ENCODE measurements around the gene OBP2A. TPM values are rescaled to one million over a fixed set of nuclear protein-coding genes. Genes with fewer than 3 reads are reported as not detected.
A peak's percentile ranks its signal among the peaks of the same experiment; 100 is the strongest.

Gene OBP2A
- total and polyA plus RNA-seq, 4 donors: not detected

GRCh38 chr9:135584371-135584770 lies 38.4 kb downstream of the OBP2A start:
- no peaks in the 10 kb centered on the region for H3K36me3 ChIP-seq (ENCODE audit: control insufficient read depth in 1 of 2, insufficient read depth in 2 of 2, low read length in 1 of 2)
- DNase-seq (peak in 1 of 2 donors; percentile 46), ATAC-seq (ENCODE audit: low FRiP score) (no peak)
- no peaks in the 10 kb centered on the region for H3K9me3 ChIP-seq (ENCODE audit: control insufficient read depth, low read length)
- H3K4me3 ChIP-seq (ENCODE audit: low read length in 2 of 2): no peak overlapping the region
- no peaks in the 10 kb centered on the region for H3K27me3 ChIP-seq (ENCODE audit: control insufficient read depth in 1 of 2, insufficient read depth in 2 of 2, low read length in 1 of 2)
- H3K4me1 ChIP-seq (ENCODE audit: control insufficient read depth in 1 of 2, insufficient read depth in 2 of 2, low read length in 2 of 2): no peaks in the 10 kb centered on the region
- WGBS, 2 donors: 59 to 60% methylated on average over 5 of the region's 5 CpGs
- intact Hi-C loops (cut with DNase I): no loop called here
- H3K27ac ChIP-seq (ENCODE audit: low read depth in 1 of 2, low read length in 2 of 2): no peak overlapping the region

GRCh38 chr9:135584934-135585333 lies 39.0 kb downstream of the OBP2A start:
- 70 to 73% methylated on average over 16 of the region's 16 CpGs for WGBS, 2 donors
- Histone ChIP-seq H3K4me3 (ENCODE audit: low read length in 2 of 2) (no peak overlapping the region), H3K9me3 (ENCODE audit: control insufficient read depth, low read length) (no peaks in the 10 kb centered on the region), H3K27ac (ENCODE audit: low read depth in 1 of 2, low read length in 2 of 2) (no peak overlapping the region), H3K4me1 (ENCODE audit: control insufficient read depth in 1 of 2, insufficient read depth in 2 of 2, low read length in 2 of 2) (no peaks in the 10 kb centered on the region), H3K27me3 (ENCODE audit: control insufficient read depth in 1 of 2, insufficient read depth in 2 of 2, low read length in 1 of 2) (no peaks in the 10 kb centered on the region), H3K36me3 (ENCODE audit: control insufficient read depth in 1 of 2, insufficient read depth in 2 of 2, low read length in 1 of 2) (no peaks in the 10 kb centered on the region)
- intact Hi-C loops (cut with DNase I): no loop called here
- DNase-seq (peak in 1 of 2 donors; percentile 58), ATAC-seq (ENCODE audit: low FRiP score) (no peak)

- WGBS, 2 donors: 67 to 73% methylated on average over 15 of the region's 15 CpGs
- no peaks in the 10 kb centered on the region for H3K27me3 ChIP-seq (ENCODE audit: control insufficient read depth in 1 of 2, insufficient read depth in 2 of 2, low read length in 1 of 2)
- intact Hi-C loops (cut with DNase I): no loop called here
These were observed 40.7 kb downstream of the OBP2A start for GRCh38 chr9:135586601-135587109.

GRCh38 chr9:135587658-135588057 lies 41.7 kb downstream of the OBP2A start:
- no peak overlapping the region for H3K4me3 ChIP-seq (ENCODE audit: low read length in 2 of 2)
- H3K27ac ChIP-seq (ENCODE audit: low read depth in 1 of 2, low read length in 2 of 2): no peak overlapping the region
- H3K27me3 ChIP-seq (ENCODE audit: control insufficient read depth in 1 of 2, insufficient read depth in 2 of 2, low read length in 1 of 2): no peaks in the 10 kb centered on the region
- ATAC-seq (ENCODE audit: low FRiP score) (no peak), DNase-seq (no peak)
- WGBS, 2 donors: 20% methylated on average over 7 of the region's 7 CpGs; no CpG with 5 or more reads in 1 of the 2 donors
- H3K9me3 ChIP-seq (ENCODE audit: control insufficient read depth, low read length): no peaks in the 10 kb centered on the region
- H3K36me3 ChIP-seq (ENCODE audit: control insufficient read depth in 1 of 2, insufficient read depth in 2 of 2, low read length in 1 of 2): no peaks in the 10 kb centered on the region
- H3K4me1 ChIP-seq (ENCODE audit: control insufficient read depth in 1 of 2, insufficient read depth in 2 of 2, low read length in 2 of 2): no peaks in the 10 kb centered on the region
- intact Hi-C loops (cut with DNase I): no loop called here

More at GRCh38 chr9:135586601-135587109, 40.7 kb downstream of the OBP2A start:
- Histone ChIP-seq H3K4me1 (ENCODE audit: control insufficient read depth in 1 of 2, insufficient read depth in 2 of 2, low read length in 2 of 2) (no peaks in the 10 kb centered on the region), H3K27ac (ENCODE audit: low read depth in 1 of 2, low read length in 2 of 2) (no peak overlapping the region), H3K36me3 (ENCODE audit: control insufficient read depth in 1 of 2, insufficient read depth in 2 of 2, low read length in 1 of 2) (no peaks in the 10 kb centered on the region), H3K4me3 (ENCODE audit: low read length in 2 of 2) (no peak overlapping the region), H3K9me3 (ENCODE audit: control insufficient read depth, low read length) (no peaks in the 10 kb centered on the region)
- DNase-seq (peak; percentile 24 to 51), ATAC-seq (ENCODE audit: low FRiP score) (no peak)

GRCh38 chr9:135588371-135588770 lies 42.4 kb downstream of the OBP2A start:
- DNase-seq: peak; percentile 36 to 57
- Histone ChIP-seq H3K4me1 (ENCODE audit: control insufficient read depth in 1 of 2, insufficient read depth in 2 of 2, low read length in 2 of 2) (no peaks in the 10 kb centered on the region), H3K9me3 (ENCODE audit: control insufficient read depth, low read length) (no peaks in the 10 kb centered on the region), H3K4me3 (ENCODE audit: low read length in 2 of 2) (no peak overlapping the region), H3K36me3 (ENCODE audit: control insufficient read depth in 1 of 2, insufficient read depth in 2 of 2, low read length in 1 of 2) (no peaks in the 10 kb centered on the region), H3K27me3 (ENCODE audit: control insufficient read depth in 1 of 2, insufficient read depth in 2 of 2, low read length in 1 of 2) (no peaks in the 10 kb centered on the region), H3K27ac (ENCODE audit: low read depth in 1 of 2, low read length in 2 of 2) (no peak overlapping the region)
- WGBS, 2 donors: 93 to 99% methylated on average over 9 of the region's 9 CpGs
- intact Hi-C loops (cut with DNase I): no loop called here
- ATAC-seq (ENCODE audit: low FRiP score): no peak

GRCh38 chr9:135588886-135589595 lies 43.1 kb downstream of the OBP2A start:
- Histone ChIP-seq H3K4me1 (ENCODE audit: control insufficient read depth in 1 of 2, insufficient read depth in 2 of 2, low read length in 2 of 2) (no peaks in the 10 kb centered on the region), H3K9me3 (ENCODE audit: control insufficient read depth, low read length) (no peaks in the 10 kb centered on the region), H3K36me3 (ENCODE audit: control insufficient read depth in 1 of 2, insufficient read depth in 2 of 2, low read length in 1 of 2) (no peaks in the 10 kb centered on the region), H3K27me3 (ENCODE audit: control insufficient read depth in 1 of 2, insufficient read depth in 2 of 2, low read length in 1 of 2) (no peaks in the 10 kb centered on the region), H3K4me3 (ENCODE audit: low read length in 2 of 2) (no peak overlapping the region), H3K27ac (ENCODE audit: low read depth in 1 of 2, low read length in 2 of 2) (no peak overlapping the region)
- DNase-seq (peak; percentile 34 to 55), ATAC-seq (ENCODE audit: low FRiP score) (peak; percentile 29)
- 87 to 88% methylated on average over 20 of the region's 20 CpGs for WGBS, 2 donors
- intact Hi-C loops (cut with DNase I): no loop called here

DNA sequence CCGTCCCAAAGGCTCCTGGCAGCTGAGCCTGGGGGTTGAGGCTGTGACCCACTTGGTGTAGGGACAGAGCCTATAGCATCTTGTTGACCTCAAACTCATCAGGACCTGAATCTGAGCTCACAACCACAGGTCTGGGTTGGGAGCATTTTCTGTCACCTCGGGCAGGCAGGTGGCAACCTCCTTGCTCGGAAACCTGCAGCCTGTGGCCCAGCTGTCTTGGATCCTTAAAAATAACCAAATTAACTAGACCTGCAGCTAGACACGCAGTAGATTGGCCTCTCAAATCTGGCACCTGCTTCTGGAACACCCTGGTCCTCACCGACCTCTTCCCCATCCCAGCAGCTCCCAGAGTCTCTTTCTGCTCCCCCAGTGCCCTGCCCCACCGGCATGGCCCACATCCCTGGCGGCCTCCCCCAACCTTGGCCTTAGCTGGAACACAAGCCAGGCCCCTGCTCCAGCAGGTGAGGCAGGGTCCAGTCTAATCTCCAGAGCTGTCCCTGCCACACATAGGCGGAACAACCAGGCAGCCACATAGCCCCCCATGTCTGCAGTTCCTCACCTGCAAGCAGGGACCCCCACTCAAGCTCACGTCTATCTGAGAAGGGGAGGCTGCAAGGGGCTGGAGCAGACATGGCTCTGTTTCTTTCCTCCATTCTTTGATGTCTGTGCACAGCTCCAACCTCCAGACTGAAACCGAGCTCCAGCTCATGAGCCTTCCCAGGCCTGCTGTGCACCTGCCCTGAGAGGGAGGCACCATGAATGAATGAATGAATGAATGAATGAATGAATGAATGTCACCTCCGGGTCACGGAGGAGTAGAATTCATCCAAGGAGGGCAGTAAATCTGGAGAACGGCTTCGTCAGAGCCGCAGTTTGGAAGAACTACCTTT lies 43.9 kb downstream of the OBP2A start:
- no peak overlapping the region for H3K27ac ChIP-seq (ENCODE audit: low read depth in 1 of 2, low read length in 2 of 2)
- DNase-seq (peak in 1 of 2 donors; percentile 64), ATAC-seq (ENCODE audit: low FRiP score) (no peak)
- H3K4me3 ChIP-seq (ENCODE audit: low read length in 2 of 2): no peak overlapping the region
- intact Hi-C loops (cut with DNase I): no loop called here
- H3K9me3 ChIP-seq (ENCODE audit: control insufficient read depth, low read length): peaks cover 1% of the 10 kb centered on the region
- H3K4me1 ChIP-seq (ENCODE audit: control insufficient read depth in 1 of 2, insufficient read depth in 2 of 2, low read length in 2 of 2): no peaks in the 10 kb centered on the region
- WGBS, 2 donors: 71 to 76% methylated on average over 15 of the region's 15 CpGs
- H3K36me3 ChIP-seq (ENCODE audit: control insufficient read depth in 1 of 2, insufficient read depth in 2 of 2, low read length in 1 of 2): no peaks in the 10 kb centered on the region
- H3K27me3 ChIP-seq (ENCODE audit: control insufficient read depth in 1 of 2, insufficient read depth in 2 of 2, low read length in 1 of 2): no peaks in the 10 kb centered on the region

DNA sequence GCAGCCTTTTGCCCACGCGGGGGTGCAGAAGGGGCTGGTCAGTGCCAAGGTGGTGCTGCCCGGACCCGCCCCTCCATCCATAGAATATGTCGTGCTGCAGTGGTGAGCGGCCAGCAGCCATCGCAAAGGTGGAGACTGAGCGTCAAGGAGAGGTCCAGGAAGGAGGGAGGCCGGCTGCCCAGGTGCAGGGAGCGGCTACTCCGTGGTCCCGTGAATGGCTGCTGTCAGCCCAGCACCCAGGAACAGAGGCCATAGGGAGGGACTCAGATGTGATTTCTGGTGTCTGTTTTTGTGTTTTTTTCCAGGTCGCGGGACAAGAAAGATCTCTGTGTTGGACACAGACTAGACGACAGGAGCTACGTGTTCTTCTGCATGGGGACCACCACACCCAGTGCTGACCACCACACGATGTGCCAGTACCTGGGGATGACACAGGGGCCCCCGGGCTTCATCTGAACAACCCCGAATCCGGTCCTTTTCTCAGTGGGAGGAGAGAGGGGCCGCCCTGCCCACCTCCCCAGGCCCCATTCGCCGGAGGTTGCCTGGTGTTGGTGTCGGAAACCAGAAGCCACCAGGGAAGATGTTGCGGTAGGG lies 44.7 kb downstream of the OBP2A start:
- Histone ChIP-seq H3K9me3 (ENCODE audit: control insufficient read depth, low read length) (peaks cover 1% of the 10 kb centered on the region), H3K4me1 (ENCODE audit: control insufficient read depth in 1 of 2, insufficient read depth in 2 of 2, low read length in 2 of 2) (no peaks in the 10 kb centered on the region), H3K27me3 (ENCODE audit: control insufficient read depth in 1 of 2, insufficient read depth in 2 of 2, low read length in 1 of 2) (no peaks in the 10 kb centered on the region), H3K27ac (ENCODE audit: low read depth in 1 of 2, low read length in 2 of 2) (no peak overlapping the region), H3K4me3 (ENCODE audit: low read length in 2 of 2) (no peak overlapping the region), H3K36me3 (ENCODE audit: control insufficient read depth in 1 of 2, insufficient read depth in 2 of 2, low read length in 1 of 2) (no peaks in the 10 kb centered on the region)
- intact Hi-C loops (cut with DNase I): no loop called here
- ATAC-seq (ENCODE audit: low FRiP score) (no peak), DNase-seq (peak in 1 of 2 donors; percentile 43)
- WGBS, 2 donors: 78 to 80% methylated on average over 25 of the region's 25 CpGs

Data from aorta (tissue), 5 donors.